Lower leg skin (tissue), 3 donors: ENCODE measurements around the gene SLC35A4.

Experiments used
- POLR2A ChIP-seq, 2 donors: fragments of 450-650 bp; IDR thresholded peaks; one replicate each; pipeline ENCODE4 v1.6.1; 2016 to 2017; ENCODE audit warnings: antibody characterized with exemption in 2 of 2, mild to moderate bottlenecking in 1 of 2, moderate library complexity in 1 of 2
- TF ChIP-seq, protein P1 (sequence below), 3 donors: fragments of 450-650 bp; IDR thresholded peaks; one replicate each; pipeline ENCODE4 v1.5.1; 2016; ENCODE audit warnings: antibody characterized with exemption in 3 of 3, mild to moderate bottlenecking in 3 of 3, moderate library complexity in 2 of 3

- TF ChIP-seq, protein P1, sequence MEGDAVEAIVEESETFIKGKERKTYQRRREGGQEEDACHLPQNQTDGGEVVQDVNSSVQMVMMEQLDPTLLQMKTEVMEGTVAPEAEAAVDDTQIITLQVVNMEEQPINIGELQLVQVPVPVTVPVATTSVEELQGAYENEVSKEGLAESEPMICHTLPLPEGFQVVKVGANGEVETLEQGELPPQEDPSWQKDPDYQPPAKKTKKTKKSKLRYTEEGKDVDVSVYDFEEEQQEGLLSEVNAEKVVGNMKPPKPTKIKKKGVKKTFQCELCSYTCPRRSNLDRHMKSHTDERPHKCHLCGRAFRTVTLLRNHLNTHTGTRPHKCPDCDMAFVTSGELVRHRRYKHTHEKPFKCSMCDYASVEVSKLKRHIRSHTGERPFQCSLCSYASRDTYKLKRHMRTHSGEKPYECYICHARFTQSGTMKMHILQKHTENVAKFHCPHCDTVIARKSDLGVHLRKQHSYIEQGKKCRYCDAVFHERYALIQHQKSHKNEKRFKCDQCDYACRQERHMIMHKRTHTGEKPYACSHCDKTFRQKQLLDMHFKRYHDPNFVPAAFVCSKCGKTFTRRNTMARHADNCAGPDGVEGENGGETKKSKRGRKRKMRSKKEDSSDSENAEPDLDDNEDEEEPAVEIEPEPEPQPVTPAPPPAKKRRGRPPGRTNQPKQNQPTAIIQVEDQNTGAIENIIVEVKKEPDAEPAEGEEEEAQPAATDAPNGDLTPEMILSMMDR (IDR thresholded peaks at IDR 0.05) = no peak
- no peak for TF ChIP-seq POLR2A (IDR thresholded peaks at IDR 0.05)
Observed at GRCh38 chr5:140591747-140592372, 27.2 kb downstream of the SLC35A4 start.
